ENCODE measurements around the gene AACS. TPM values are rescaled to one million over a fixed set of nuclear protein-coding genes. Genes with fewer than 3 reads are reported as not detected.

The AACS gene
- total and polyA plus RNA-seq, 2 donors (not counting 1 experiment from before 2014, with no cell fraction given): 6.1 to 20.8 TPM

- WGBS (ENCODE audit: insufficient coverage): 96% methylated on average over 13 of the region's 18 CpGs
- no peak for ATAC-seq (ENCODE audit: low read depth)
- CTCF ChIA-PET: no interaction called here
Observed at GRCh38 chr12:125129591-125130255, 64.5 kb downstream of the AACS start.

GRCh38 chr12:125131958-125132357, 66.7 kb downstream of the AACS start:
- H3K4me3 Mint-ChIP-seq: no peak overlapping the region
- H3K4me1 ChIP-seq (ENCODE audit: control insufficient read depth in 2 of 2, insufficient read depth in 2 of 2, low read length in 2 of 2): no peaks in the 10 kb centered on the region
- no peak for TF ChIP-seq CTCF (IDR thresholded peaks at IDR 0.05)
- TF ChIP-seq EZH2 (IDR thresholded peaks at IDR 0.05; ENCODE audit: borderline replicate concordance, insufficient read depth, low read depth, low read length, poor library complexity, severe bottlenecking): no peak
- H3K27me3 ChIP-seq (replicated peaks in 1 of 4; ENCODE audit: control extremely low read depth in 1 of 4, control insufficient read depth in 3 of 4, insufficient read depth in 4 of 4, low read length in 3 of 4): no peaks in the 10 kb centered on the region
- no peaks in the 10 kb centered on the region for H3K27me3 Mint-ChIP-seq
- H3K9me3 ChIP-seq (ENCODE audit: control extremely low read depth in 1 of 3, control insufficient read depth in 2 of 3, insufficient read depth in 1 of 3, low read length in 2 of 3): no peaks in the 10 kb centered on the region
- no peak overlapping the region for H3K4me2 ChIP-seq (replicated peaks; ENCODE audit: low read depth, low read length, poor library complexity, severe bottlenecking)
- no peak overlapping the region for H2AFZ ChIP-seq (ENCODE audit: insufficient read depth, low read depth, low read length, poor library complexity, severe bottlenecking)
- ATAC-seq (ENCODE audit: low read depth) (no peak), DNase-seq (no peak)
- H3K36me3 ChIP-seq (replicated peaks in 1 of 2; ENCODE audit: control extremely low read depth in 1 of 2, control insufficient read depth in 1 of 2, extremely low read depth in 1 of 2, insufficient read depth in 2 of 2, low read length in 1 of 2): no peaks in the 10 kb centered on the region
- no peaks in the 10 kb centered on the region for H3K9me3 Mint-ChIP-seq (ENCODE audit: insufficient read depth)
- intact Hi-C loops (cut with micrococcal nuclease): no loop called here
- CTCF ChIA-PET: no interaction called here
- no peak overlapping the region for H3K4me3 ChIP-seq (ENCODE audit: control extremely low read depth in 1 of 5, extremely low read depth in 1 of 5, insufficient read depth in 1 of 5, low read depth in 2 of 5, low read length in 4 of 5)
- POLR2A ChIA-PET: no interaction called here
- 84% methylated on average over 6 of the region's 8 CpGs for WGBS (ENCODE audit: insufficient coverage)
- no peak overlapping the region for H3K27ac ChIP-seq (ENCODE audit: low read length in 2 of 2)
- H3K27ac Mint-ChIP-seq: no peak overlapping the region
- no peaks in the 10 kb centered on the region for H3K4me1 Mint-ChIP-seq
- H3K9ac ChIP-seq (ENCODE audit: low read length): no peak overlapping the region
- H3K79me2 ChIP-seq (ENCODE audit: control insufficient read depth, insufficient read depth, low read length): no peaks in the 10 kb centered on the region
- no peaks in the 10 kb centered on the region for H4K20me1 ChIP-seq (ENCODE audit: control insufficient read depth, insufficient read depth, low read length, poor library complexity, severe bottlenecking)

More at GRCh38 chr12:125129591-125130255, 64.5 kb downstream of the AACS start:
- Mint-ChIP-seq H3K27me3 (no peaks in the 10 kb centered on the region), H3K4me3 (no peak overlapping the region), H3K9me3 (ENCODE audit: insufficient read depth) (no peaks in the 10 kb centered on the region), H3K4me1 (no peaks in the 10 kb centered on the region), H3K27ac (no peak overlapping the region)
- H3K4me3 ChIP-seq (ENCODE audit: control extremely low read depth in 1 of 5, extremely low read depth in 1 of 5, insufficient read depth in 1 of 5, low read depth in 2 of 5, low read length in 4 of 5): no peak overlapping the region
- H3K9ac ChIP-seq (ENCODE audit: low read length): no peak overlapping the region
- H3K27me3 ChIP-seq (replicated peaks in 1 of 4; ENCODE audit: control extremely low read depth in 1 of 4, control insufficient read depth in 3 of 4, insufficient read depth in 4 of 4, low read length in 3 of 4): no peaks in the 10 kb centered on the region
- H2AFZ ChIP-seq (ENCODE audit: insufficient read depth, low read depth, low read length, poor library complexity, severe bottlenecking): no peak overlapping the region
- no peak for DNase-seq
- H3K9me3 ChIP-seq (ENCODE audit: control extremely low read depth in 1 of 3, control insufficient read depth in 2 of 3, insufficient read depth in 1 of 3, low read length in 2 of 3): no peaks in the 10 kb centered on the region
- no peaks in the 10 kb centered on the region for H3K4me1 ChIP-seq (ENCODE audit: control insufficient read depth in 2 of 2, insufficient read depth in 2 of 2, low read length in 2 of 2)
- POLR2A ChIA-PET: no interaction called here
- no peak overlapping the region for H3K4me2 ChIP-seq (replicated peaks; ENCODE audit: low read depth, low read length, poor library complexity, severe bottlenecking)
- no peaks in the 10 kb centered on the region for H3K79me2 ChIP-seq (ENCODE audit: control insufficient read depth, insufficient read depth, low read length)
- no peak overlapping the region for H3K27ac ChIP-seq (ENCODE audit: low read length in 2 of 2)
- no peaks in the 10 kb centered on the region for H4K20me1 ChIP-seq (ENCODE audit: control insufficient read depth, insufficient read depth, low read length, poor library complexity, severe bottlenecking)
- no peak for TF ChIP-seq EZH2 (IDR thresholded peaks at IDR 0.05; ENCODE audit: borderline replicate concordance, insufficient read depth, low read depth, low read length, poor library complexity, severe bottlenecking)
- TF ChIP-seq CTCF (IDR thresholded peaks at IDR 0.05): no peak
- H3K36me3 ChIP-seq (replicated peaks in 1 of 2; ENCODE audit: control extremely low read depth in 1 of 2, control insufficient read depth in 1 of 2, extremely low read depth in 1 of 2, insufficient read depth in 2 of 2, low read length in 1 of 2): no peaks in the 10 kb centered on the region
- intact Hi-C loops (cut with micrococcal nuclease): no loop called here
